NCI-H526 (cell line): ENCODE data around the gene THRB.
A peak's percentile ranks its signal among the peaks of the same experiment; 100 is the strongest.
"Not testable (repeated sequence)": the region's sequence is repeated elsewhere in the genome, so short reads cannot be mapped to it uniquely, and the experiment has no call there.

Experiments used
- DNase-seq, 2 experiments: peaks; one replicate each; lab custom pipeline; 2025; lab: John Stamatoyannopoulos, UW

THRB gene

GRCh38 chr3:24096271-24096670, 398.4 kb downstream of the THRB start:
- no peak for DNase-seq

- not testable (repeated sequence) for DNase-seq
These were observed 399.8 kb downstream of the THRB start for GRCh38 chr3:24094818-24095217.

GRCh38 chr3:24088782-24089181, 405.9 kb downstream of the THRB start:
- no peak for DNase-seq

GRCh38 chr3:24087469-24087868, 407.2 kb downstream of the THRB start:
- DNase-seq: no peak

- no peak for DNase-seq
These were observed 407.8 kb downstream of the THRB start for GRCh38 chr3:24086617-24087404.

- DNase-seq: no peak
These were observed 408.4 kb downstream of the THRB start for GRCh38 chr3:24086206-24086605.

GRCh38 chr3:24072193-24072592, 422.5 kb downstream of the THRB start:
- DNase-seq: no peak

GRCh38 chr3:24069045-24069444, 425.6 kb downstream of the THRB start:
- DNase-seq: peak in 1 of 2 experiments; percentile 31

GRCh38 chr3:24067483-24067882, 427.2 kb downstream of the THRB start:
- DNase-seq: no peak
